DMS153 treated with DMSO at 0.1 percent for 48 hours (cell line): Measurements from ENCODE around the gene PGAM5.
A peak's percentile ranks its signal among the peaks of the same experiment; 100 is the strongest.
"Not testable (repeated sequence)": the region's sequence is repeated elsewhere in the genome, so short reads cannot be mapped to it uniquely, and the experiment has no call there.

Experiments
- DNase-seq: peaks from one replicate; lab custom pipeline; 2025; ENCODE audit not compliant: unreplicated experiment; lab: John Stamatoyannopoulos, UW

PGAM5 gene

DNA sequence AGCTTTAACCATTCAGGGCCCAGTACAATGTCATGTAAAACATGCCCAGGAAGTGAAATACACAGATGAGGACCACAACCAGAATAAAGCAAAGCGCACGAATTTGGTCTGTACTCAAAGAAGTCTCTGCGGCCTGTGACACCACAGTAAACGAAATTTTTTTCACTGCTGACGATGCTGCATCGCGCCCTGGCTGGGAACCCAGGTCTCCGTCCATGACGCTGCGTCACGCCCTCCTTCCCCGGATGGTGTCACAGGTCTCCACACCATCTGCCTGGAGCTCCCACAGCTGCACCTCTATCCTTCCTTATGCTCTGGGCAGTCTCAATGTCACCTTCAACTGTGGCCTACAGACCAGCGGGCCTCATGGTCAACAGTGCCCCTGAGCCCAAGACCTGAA lies 33.2 kb downstream of the PGAM5 start:
- DNase-seq: no peak

DNA sequence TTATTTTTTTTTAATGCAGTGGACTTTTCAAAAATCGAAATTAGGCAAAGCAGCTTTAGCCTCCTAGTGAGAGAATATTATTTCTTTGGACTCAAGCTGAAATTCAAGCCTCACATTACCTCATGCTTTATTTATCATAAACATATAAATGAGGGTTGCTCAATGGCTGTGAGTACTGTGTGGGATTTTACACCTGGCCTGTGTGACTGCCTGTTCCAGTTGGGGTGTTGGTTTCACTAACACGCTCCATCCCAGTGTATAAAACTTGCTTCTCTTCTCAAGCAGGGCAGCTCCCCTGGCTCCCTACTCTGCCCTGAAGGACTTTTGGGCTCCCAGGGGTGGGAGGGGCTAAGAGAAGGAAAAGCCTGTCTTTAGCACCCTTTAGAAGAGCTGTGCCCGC lies 36.0 kb downstream of the PGAM5 start:
- no peak for DNase-seq

DNA sequence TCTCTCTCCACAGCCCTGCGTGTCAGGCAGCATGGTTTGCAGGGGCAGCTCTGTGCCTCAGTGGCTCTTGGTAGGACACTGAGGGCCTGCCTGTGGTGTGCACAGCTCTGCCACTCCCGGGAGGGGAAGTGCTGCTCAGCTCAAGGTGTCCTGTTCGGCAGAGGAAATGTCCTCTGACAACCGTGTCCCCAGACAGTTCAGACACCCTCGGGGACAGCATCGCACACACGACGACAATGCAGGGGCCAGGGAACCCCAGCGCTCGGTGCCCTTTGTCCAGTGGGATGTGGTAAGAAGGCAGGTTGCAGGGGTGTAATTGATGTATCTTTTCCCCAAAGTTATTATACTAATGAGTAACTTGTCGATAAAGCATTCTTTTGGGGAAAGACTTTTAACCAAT lies 36.8 kb downstream of the PGAM5 start:
- DNase-seq: no peak

DNA sequence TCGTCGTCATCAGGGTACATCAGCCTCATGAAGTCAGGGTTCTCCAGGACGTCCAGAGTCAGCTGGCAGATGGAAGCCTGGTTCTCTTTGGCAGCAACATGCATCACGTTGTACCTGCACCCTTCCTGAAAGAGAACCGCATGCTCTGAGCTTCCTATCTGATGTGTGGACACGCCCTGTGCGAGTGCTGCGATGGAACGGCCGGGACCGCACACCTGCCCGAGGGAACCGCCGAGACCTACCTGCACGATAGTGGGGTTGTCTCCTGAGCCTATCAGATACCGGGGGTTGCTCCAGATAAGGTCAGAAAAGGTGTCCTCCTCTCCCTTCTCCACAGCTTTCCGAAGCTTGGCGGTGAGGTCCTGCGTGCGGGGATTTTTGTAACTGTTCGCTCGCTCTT lies 37.3 kb downstream of the PGAM5 start:
- no peak for DNase-seq

DNA sequence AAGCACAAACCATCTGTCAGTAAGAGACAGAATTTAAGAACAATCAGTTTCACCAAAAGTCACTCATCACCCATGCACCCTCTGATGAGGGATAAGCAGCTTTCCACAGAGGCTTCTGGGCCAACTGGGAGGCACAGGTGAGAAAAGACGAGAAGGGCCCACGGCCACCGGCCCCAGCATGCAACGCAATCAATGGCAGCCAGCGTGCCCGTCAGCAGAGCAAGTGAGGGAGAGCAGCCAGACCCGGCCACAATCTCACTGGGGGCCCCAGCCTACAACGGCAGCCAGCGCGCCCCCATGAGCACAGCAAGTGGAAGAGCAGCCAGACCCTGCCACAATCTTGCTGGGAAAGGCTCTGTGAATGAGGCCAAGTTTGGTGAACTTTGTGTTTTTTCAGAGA lies 37.7 kb downstream of the PGAM5 start:
- no peak for DNase-seq

DNA sequence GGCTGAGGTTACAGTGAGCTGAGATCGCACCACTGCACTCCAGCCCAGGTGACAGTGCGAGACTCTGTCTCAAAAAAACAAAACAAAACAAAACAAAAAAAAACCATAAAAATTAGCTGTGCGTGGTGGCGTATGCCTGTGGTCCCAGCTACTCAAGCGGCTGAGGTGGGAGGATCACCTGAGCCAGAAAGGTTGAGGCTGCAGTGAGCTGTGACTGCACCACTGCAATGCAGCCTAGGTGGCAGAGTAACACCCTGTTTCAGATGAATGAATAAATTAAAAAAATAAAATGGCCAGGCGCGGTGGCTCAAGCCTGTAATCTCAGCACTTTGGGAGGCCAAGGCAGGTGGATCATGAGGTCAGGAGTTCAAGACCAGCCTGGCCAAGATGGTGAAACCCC lies 43.0 kb downstream of the PGAM5 start:
- not testable (repeated sequence) for DNase-seq

DNA sequence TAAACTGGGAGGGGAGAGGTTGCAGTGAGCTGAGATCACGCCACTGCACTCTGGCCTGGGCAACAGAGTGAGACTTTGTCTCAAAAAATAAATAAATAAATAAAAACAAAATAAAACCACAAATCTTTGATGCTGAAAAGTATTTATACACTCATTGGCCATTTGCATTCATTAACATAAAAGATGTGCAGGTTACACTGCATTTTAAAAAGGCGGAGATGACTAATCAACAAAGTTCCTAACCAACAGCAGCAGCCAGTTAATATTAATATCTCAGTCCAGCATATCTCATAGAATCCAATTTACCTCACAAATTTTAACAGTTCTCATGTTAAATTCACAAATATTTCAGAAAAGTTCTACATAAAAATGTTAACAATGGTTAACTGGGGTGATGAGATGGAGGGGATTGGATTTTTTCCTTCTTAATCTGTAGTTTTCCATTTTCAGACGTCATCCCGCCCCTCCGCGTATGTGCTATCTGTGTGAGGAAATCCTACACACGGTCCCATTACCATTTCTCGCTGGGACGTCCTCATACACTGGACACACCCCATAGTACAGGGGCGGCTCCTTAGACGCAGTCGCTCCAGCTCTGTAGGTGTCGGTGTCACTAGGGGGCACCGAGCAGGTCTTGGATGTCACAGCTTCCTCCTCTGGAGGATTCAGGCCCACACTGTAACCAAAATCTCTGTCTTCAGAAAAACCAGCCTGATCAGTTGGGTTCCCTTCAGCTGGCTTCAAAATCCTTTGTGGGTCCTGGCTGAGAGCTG lies 43.7 kb downstream of the PGAM5 start:
- no peak for DNase-seq

DNA sequence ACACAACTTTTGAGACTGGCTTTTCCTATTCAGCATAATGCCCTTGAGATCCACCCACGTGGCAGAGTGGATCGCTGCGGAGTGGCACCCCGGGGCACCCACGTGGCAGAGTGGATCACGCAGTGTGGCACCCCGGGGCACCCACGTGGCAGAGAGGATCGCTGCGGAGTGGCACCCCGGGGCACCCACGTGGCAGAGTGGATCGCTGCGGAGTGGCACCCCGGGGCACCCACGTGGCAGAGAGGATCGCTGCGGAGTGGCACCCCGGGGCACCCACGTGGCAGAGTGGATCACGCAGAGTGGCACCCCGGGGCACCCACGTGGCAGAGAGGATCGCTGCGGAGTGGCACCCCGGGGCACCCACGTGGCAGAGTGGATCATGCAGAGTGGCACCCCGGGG lies 48.2 kb downstream of the PGAM5 start:
- DNase-seq: not testable (repeated sequence)

DNA sequence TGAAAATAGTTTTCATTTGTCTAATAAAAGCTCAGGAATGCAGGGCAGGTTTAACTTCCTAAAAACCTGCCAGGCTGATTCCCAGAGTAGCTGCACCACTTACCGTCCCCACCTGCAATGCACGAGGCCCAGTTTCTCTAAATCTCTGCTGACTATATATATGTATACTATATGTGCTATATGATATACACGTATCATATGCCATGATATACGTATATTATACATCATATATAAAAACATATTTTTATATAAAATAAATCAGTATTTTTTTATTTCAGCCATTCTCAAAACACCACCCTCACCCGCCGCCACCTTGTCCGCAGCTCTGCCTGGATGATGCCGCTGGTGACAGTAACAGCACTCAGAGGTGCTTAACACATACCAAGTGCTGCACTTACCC lies 48.7 kb downstream of the PGAM5 start:
- DNase-seq: no peak

DNA sequence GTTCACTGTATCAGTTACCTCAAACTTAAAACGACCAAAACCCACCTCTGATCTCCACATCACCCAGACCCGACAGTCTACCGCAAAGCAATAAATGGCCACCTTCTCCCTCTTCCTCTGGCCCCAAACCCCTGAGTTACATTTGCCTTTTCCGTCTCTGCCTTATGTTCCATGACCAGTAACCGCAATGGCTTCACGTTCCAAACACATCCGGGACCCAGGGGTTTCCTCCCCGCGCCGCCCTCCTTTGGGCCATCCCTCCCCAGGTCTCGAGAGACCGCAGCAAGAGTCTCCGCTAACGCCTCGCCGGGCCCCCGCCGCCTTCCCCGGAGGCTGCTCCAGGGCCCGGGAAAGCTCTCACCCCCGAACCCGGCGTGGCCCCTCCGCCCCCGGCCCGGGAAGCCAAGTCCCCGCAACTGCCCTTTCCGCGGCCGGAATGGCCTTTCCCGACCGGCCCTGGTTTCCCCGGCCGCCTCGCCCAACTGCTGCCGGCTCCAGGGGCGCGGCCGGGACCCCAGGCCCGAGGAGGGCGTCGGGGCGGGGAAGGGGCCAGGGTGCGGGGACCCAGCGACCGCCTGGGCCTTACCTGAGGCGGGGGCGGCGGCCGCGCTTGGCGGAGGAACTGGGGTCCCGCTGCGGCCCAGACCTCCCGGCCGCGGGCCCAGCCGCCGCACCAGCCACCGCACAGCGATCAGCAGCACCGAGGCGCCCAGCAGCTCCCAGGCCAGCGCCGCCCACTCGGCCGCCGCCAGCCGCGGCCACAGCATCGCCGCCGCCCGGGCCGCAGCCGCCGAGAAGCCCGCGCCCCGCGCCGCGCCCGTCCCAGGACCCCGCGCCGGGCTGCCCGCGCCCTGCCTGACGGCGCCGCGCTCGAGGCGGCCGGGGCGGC lies 50.6 kb downstream of the PGAM5 start, which contains the start of gene ANKLE2:
ANKLE2 (minus strand) TSS at position 801 of the 889 bp plus-strand sequence; CDS start at position 767, 34 bp downstream.
- DNase-seq: no peak

DNA sequence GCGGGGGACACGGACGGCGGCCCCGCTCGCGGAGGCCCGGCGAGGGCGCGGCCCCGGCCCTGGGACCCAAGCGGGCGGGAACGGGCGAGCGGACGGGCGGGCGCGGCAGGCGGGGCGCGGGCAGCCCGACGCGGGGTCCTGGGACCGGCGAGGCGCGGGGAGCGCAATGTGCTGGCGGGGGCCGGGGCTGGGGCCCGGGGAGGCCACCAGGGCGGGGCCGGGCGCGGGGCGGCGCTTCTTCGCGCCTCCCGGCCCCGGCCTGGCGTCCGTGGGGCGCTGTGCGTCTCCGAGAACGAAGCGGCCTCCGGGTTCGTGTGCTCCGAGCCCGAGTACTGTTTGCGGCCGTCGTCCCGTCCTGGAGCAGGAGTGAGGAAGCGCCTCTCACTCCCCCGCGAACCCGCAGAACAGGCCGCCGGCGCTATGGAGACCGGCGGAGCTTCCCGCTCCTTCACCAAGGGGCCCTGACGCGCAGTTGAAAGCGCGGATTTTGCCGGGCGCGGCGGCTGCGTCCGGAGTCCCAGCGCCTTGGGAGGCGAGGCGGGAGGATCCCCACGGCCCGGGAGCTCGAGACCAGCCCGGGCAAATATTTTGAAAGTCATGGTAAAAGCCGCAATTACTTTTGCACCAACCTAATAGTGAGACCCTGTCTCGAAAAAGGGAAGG lies 51.4 kb downstream of the PGAM5 start:
- peak; percentile 61 for DNase-seq

DNA sequence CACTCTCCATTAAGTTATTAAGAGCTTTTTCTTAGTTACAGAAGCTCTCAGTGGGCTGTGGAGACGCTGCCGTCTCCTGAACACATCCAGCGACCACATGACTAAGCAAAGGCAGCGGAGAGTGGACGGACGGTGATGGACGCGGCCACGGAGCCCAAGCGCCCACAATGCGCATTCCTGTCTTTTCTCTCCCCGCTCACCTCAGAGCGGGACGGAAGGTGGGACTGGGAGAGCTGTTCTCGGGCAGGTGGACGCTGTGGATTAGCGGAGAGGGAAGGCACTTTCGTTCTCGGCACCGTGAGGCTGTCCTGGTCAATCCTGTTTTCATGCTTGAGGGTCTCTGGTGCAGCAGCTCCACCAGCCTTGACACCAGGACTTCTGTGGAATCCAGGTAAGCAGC lies 53.6 kb downstream of the PGAM5 start:
- DNase-seq: no peak

DNA sequence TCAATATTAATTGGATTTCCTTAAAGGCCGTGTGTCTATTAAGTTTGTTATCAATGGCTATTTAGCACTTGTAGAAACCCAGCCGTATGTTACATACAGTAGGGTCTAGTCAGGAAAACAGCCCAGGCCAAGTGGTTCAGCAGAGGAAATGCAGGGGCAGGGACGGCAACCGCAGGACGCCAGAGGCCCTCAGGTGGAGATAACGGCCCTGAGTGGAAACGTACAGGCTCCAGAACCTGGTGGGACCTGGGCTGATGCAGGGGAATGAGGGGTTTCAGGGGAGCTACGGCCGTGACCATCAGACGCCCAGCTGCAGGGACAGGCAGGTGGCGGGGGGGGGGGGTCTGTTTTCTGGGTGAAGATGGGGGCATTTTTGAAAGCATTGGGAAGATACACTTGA lies 54.7 kb downstream of the PGAM5 start:
- no peak for DNase-seq

DNA sequence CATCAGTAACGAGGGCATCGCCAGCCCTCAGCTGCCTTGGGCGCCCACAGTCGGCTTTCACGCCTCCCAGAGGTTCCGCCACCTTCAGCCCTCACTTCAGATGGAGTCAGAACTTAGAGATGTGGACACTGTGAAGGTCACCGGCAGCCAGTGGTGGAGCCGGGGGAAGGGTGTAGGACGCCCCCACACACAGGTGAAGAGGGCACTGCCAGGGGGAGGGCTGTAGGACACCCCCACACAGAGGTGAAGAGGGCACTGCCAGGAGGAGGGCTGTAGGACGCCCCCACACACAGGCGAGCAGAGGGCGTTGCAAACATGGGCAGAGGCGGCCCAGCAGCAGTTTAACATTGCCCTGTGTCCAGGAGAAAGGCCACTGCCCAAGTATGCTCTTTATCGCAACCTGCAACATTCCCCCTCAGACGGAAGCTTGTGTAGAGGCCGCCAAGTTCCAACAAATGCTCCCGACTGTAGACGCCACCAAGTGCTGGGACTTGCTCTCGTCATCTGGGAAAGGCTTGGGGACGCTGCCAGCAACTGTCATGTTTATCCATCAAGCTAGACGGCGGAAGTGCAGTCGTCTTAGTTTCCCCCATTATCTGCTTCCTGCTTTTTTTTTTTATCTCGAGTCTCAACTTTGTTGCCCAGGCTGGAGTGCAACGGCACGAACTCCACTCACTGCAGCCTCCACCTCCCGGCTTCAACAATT lies 55.9 kb downstream of the PGAM5 start:
- peak; percentile 29 for DNase-seq

DNA sequence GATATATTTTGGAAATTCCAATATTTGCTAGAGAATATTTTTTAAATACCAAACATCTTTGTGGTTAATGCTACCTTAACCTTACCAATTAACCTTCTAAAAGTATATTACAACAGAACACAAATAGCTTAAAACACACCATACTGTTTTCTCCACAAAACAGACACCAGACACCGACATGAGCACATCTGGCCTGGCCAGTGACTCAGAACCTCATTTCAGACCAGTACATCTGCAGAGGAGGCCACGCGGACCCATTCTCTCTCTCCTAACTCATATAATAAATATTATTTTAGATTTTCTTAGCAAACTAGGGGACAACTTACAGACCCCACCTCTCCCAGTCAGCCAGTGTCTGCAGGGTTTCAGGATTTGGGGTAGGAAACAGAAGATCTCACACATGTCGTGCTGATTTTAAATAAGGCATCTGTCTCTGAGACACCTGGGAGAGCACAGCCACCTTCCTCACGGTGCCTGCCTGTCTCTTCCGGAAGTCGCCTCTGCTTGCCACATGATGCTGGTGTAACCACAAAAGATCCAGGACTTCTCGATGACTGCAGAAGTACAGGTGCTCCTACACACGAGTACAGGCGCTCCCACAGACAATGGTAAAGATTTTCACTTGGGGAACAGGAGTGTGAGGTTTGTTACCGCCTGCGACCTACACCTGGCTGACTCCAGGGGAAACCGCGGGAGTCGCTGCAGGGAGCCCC lies 60.6 kb downstream of the PGAM5 start:
- no peak for DNase-seq
